ENCODE measurements around the gene RFC3. TPM values are rescaled to one million over a fixed set of nuclear protein-coding genes. Genes with fewer than 3 reads are reported as not detected.

The RFC3 gene
- total RNA-seq, 1 donor from 2014 or later: 15.0 TPM

DNA sequence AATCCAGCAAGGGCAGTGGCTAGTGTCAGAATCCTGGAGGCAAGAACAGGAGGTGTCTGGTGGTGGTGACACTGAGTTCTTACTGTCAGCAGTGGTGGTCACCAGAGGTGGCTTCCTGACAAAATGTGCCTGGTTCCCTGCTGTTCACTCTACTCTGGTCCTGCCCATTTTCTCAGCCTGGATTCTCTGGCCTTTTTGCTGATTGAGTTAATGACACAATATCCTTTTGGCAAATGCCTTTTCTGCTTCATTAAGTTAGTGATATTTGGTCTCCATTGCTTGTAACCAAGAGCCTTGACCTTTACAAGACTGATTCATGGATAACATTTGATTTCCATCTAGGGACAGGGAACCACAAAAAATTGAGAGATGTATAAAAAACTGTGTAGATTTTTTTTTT is 51.1 kb downstream of the RFC3 start:
- no peak for DNase-seq

DNA sequence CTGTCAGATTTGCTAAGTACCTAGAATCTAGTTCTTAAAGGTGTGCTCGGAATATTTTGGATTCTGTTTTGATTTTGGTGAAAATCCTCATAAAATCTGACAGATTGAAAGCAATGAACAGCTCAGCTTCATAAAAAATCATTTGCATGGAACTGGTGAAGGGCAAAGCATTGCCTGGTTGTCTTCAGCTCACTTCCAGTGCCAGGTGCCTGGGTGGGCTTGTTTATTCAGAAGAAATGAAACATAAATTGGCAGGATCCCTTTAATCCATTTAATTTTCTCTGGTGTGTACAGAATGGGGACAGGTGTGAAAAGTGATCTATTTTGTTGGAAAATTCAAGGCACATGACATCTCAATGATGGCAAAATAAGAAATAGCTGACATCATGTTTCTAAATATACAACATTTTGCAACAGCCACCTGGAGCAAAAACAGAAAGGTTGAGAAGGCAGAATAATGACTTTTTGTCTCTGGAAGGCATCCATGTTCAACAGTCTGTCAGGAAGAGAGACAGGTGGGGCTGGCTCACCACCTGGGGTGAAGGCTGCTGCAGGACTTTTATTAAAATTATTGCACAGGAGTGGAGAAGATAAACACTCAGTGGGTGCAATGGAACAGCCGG is 52.2 kb downstream of the RFC3 start:
- DNase-seq: no peak

DNA sequence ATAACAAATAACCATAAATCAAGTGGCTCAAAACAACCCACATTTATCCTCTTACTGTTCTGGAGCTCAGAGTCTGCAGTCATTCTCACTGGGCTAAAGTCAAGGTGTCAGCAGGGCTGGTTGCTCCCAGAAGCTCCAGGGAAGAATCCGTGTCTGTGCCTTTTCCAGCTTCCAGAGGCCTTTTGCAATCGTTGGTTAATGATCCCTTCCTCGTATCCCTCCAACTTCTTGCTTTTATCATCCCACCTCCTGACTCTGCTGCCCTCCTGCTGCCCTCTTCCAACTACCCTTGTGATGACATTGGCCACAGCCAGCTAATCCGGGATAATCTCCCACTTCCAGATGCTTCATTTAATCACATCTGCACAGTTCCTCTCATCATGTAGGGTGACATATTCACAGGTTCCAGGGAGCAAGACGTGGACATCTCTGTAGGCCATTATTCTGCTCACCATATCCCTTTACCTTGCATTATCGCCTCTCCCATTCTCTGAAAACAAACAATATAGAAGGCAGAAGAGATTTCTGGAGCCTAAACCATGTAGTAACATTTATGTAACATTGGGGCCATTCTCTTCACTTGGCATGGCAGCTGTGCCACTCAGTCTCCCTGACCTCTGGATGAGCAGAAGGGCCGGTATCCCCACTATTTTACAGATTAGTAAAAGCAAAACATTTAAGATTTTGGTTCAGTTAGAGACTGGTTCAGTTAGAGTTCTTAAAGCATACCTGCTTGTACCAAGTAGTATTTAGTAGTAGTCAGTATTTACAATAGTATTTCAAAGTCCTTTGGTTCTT is 53.5 kb downstream of the RFC3 start:
- no peak for DNase-seq

DNA sequence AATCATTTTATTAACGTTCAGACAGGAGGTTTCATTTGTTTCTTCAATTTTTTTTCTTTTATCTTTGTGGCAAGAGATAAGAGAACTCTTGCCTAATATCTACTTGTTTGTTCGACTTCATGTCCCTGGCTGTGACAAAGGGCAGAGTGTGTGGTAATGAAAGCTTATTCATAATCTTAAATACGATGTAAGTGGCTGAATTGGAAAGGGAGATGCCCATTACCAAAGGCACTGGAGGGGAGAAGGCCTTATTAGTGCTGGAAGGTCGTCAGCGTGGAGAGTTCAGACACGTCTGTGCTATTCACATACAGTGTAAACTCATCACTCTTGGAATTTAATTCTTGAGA is 54.0 kb downstream of the RFC3 start:
- no peak for DNase-seq

DNA sequence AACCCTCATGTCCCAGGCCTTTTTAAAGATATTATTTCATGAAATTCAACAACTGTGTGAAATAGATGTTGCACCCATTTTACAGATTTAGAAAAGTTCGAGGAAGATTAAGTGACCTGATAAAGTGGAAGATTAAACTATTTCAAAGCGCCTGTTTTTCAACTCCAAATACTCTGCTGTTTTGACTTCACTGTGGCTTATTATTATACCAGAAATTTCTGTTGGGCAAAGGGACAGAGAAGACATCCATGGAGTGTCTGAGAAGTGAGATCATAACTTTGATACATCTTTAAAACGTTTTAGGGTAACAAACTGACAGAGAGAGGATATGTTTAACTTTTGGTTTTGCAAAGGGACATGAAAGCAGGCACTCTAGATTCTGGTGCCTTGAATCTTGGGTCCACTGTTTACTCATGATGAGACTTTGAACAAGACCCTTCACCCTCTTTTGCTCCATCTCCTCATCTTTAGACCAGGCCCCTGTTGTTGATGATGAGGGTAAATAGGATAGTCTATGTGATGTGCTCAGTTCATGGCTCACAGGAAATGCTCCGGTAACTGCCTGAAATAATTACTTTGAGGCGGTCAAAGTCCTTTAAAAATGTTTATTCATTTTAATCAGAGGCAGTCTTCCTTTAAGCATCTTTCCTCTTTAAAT is 55.4 kb downstream of the RFC3 start:
- DNase-seq: no peak

DNA sequence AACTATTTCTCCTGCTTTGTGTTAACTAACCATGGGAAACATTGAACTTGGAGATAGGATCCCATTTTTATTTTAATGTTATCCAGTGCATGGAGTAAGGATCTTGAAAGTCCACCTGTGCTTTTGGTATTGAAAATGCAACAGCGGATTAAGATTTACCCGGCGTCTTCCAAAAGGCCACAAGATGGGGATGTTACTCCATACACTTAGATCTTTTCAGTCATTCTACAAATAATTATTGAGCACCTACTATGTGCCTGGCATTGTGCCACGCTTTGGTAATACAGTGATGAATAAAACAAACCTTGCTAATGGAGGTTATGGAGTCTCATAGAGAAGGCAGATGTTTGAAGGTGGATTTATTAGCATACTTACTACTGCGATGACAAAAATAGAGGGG is 56.9 kb downstream of the RFC3 start:
- peak; percentile 13 for DNase-seq

DNA sequence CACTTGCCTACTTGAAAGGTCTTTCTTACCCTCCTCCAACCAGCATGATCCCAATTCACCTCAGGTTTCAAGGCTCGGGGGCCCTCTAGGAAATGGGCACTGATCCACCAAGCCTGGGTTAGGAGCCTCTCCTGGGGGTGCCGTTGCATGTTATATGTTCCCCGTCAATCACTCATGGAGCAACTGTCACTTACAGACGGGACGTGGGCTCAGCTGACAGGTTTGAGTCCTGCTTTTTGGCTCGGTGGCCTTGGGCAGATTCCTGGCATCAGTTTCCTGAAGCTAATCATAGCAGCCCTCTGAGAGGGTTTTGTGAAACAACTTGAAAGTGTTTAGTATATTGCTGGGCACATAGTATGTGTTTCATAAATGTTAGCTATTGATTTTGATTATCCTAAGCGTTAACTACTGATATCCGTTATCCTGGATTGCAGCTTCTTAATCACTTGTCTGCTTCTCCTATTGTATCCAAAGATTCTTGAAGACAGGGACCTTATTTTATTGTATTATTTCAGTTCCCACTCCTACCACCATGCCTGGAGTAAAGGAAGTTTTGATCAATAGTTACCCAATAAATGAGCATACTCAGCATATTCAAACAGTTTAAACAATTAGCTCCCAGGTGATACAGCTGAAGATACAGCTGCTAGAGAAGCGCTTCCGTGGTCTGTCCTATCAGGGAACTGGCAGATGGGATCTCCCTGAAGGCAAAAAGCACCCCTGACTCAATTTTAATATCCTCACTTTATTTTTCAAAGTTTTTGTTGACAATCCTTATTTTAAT is 57.9 kb downstream of the RFC3 start:
- no peak for DNase-seq

DNA sequence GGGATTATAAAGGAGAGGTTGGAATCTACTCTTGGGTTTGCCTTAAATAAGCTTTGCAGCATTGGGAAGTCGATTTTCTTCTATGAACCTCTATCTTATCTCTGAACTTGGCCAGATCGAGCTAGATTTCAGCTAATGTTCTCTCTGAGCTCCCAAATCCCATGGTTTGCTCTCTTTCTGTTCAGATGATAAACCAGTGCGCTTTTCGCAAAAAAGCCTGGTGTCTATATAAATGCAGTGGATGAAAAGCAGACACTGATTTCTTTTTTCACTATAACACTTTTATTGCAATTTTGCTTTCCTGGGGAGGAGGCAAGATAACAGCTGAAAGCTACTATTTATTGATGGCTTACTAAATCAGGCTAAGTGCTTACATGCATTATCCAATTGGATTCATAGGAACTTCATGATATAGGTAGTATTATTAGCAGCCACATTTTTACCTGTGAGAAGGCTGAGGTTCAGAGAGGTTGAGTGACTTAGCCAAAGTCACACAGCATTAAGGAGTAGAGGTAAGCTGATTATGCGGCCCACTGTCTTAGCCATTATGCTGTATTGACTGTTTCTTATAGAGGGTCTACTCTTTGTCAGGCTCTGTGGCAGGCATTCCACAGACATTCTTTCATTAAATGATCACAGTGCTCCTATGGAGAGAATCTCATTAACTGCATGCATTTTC is 58.9 kb downstream of the RFC3 start:
- no peak for DNase-seq

DNA sequence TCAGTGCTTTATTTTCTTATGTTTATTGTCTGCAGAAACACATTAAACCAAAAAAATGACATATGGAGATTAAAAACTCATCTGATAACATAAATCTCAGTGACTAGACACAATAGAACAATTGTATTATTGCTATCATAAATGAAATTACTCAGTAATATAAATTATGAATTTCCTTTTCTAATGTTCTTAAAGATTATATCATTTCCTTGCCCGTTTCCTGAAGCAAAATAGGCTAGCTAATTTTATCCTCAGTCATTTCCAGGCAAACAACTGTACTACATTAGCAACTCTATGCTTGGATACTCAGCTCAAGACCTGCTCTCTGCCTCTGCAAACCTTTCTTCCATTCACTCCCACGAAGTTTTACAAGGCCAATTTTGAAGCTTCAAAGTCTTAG is 61.2 kb downstream of the RFC3 start:
- DNase-seq: peak; percentile 72

DNA sequence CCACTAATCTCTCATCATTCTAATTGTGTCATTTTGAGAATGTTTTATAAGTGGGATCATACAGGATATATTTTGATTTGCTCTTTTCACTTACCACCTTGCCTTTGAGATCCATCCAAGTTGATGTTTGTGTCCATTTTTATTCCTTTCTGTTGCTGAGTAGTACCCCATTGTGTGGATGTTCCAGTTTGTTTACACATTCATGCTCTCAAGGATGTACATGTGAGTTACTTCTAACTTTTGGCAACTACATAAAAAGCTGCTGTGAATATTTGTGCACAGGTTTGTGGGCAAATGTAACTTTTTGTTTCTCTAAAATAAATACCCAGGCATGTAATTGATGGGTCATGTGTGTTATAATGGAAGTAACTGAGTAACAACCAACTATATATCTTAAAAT is 64.9 kb downstream of the RFC3 start:
- DNase-seq: no peak

DNA sequence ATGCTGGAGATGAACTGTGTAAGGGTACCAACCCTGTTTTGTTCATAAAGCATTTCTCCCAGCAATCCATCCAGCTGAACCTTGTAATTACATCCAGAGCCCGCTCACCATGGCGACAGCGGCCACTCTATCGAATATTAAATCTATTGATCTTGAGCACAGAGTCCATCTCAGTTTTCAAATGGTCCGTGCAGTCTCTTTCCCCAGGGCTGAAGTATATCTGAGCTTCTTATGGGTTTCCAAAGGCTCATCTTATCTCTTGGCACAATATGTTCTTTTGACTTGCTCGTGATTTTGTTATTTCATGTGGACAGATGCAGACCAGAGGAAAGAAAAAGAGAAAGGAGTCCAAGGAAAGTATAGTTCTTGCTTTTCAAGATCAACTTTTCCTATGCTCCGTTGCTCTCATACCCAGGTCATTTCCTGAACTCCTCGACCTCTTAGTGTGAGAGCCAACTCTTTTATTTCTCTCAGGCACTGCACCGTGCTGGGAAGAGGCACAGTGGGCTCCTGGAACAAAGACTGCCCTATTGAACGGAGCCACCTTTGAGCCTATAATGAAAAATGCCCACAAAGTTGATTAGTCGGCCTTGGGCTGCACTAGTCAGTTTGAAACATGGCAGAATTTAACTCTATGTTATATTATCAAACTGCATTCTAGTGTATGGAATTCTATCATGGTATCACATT is 66.7 kb downstream of the RFC3 start:
- no peak for DNase-seq
